Thyroid gland (tissue), 4 donors: ENCODE measurements around the gene COL27A1. TPM values are rescaled to one million over a fixed set of nuclear protein-coding genes. Genes with fewer than 3 reads are reported as not detected.

Source experiments
- DNase-seq, 2 donors: peaks; one replicate each; pipeline ENCODE4 v3.0.0-alpha.2; 2019
- H3K27ac ChIP-seq, 3 donors: fragments of 200-600 bp; sonication (generic); 1 replicate in 2 of 3; 2 replicates in 1 of 3; pipeline ENCODE4 v1.5.1; 2016 to 2019; ENCODE audit warnings: mild to moderate bottlenecking in 1 of 3, moderate library complexity in 1 of 3
- H3K27me3 ChIP-seq: fragments of 200-600 bp; sonication (generic); one replicate; pipeline ENCODE4 v1.5.1; 2019
- H3K36me3 ChIP-seq, 2 donors: fragments of 200-600 bp; sonication (generic); one replicate each; pipeline ENCODE4 v1.5.1; 2016 to 2019
- H3K4me1 ChIP-seq, 2 donors: fragments of 200-600 bp; sonication (generic); one replicate each; pipeline ENCODE4 v1.5.1; 2017 to 2019
- H3K4me3 ChIP-seq, 3 donors: fragments of 200-600 bp; sonication (generic); replicated peaks in 1 of 3; 1 replicate in 2 of 3; 2 replicates in 1 of 3; pipeline ENCODE4 v1.5.1; 2016; ENCODE audit warnings: mild to moderate bottlenecking in 1 of 3
- H3K9me3 ChIP-seq: fragments of 200-600 bp; sonication (generic); one replicate; pipeline ENCODE4 v1.5.1; 2017
- POLR2A ChIP-seq, 2 donors: fragments of 450-650 bp; IDR thresholded peaks; one replicate each; pipeline ENCODE4 v1.6.1; 2017; ENCODE audit warnings: antibody characterized with exemption in 2 of 2, mild to moderate bottlenecking in 2 of 2, moderate library complexity in 1 of 2
- WGBS, 2 donors: methylation state at CpG; one replicate each; pipeline ENCODE4 v1.1.5; 2017; 5-methylcytosine and 5-hydroxymethylcytosine counted together
- intact Hi-C: fragments of 100-400 bp; cut with DNase I; formaldehyde crosslinking; loops from one replicate; pipeline ENCODE4 v1.15.1; 2023
- total RNA-seq, 4 donors: library from RNA; depleted of rRNA; stranded (reverse); fragments of >200 nt; gene quantifications; one replicate each; pipeline ENCODE4 v1.2.3, GENCODE V29; 2016
- TF ChIP-seq, protein P1 (sequence below), 6 experiments: fragments of 200-600 bp in 3 of 6; fragments of 450-650 bp in 3 of 6; sonication (generic) in 3 of 6; IDR thresholded peaks; one replicate each; pipeline ENCODE4 v1.5.1; 2016 to 2019; ENCODE audit warnings: antibody characterized with exemption in 6 of 6, mild to moderate bottlenecking in 2 of 6, inconsistent platforms in 1 of 6, moderate library complexity in 1 of 6

The COL27A1 gene
- total RNA-seq, 4 donors from 2014 or later = 6.7 to 32.5 (median 10.6) TPM

DNA sequence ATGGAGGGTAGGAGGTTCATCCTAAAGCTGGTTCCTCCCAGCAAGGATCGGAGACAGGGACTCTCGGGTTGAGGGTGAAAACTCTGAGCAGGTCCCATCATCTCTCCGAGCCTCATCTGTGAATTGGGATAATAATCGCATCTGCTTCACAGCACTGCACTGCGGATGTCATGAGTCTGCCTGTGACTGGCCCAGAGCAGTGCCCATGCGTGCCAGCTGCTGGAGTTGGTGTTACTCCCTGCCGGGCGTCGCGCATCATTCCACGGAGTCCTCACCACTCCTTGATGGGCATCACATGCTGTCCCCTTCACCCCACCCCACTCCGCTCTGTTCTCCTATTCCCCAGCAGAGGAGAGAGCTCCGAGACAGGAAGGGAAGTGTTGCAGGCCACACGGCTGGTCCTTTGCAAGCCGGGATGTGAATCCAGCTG, 132.4 kb downstream of the COL27A1 start:
- Histone ChIP-seq H3K27ac (no peak overlapping the region), H3K27me3 (no peaks in the 10 kb centered on the region), H3K4me3 (no peak overlapping the region), H3K4me1 (no peaks in the 10 kb centered on the region), H3K9me3 (no peaks in the 10 kb centered on the region), H3K36me3 (no peaks in the 10 kb centered on the region)
- 82 to 92% methylated on average over 15 of the region's 15 CpGs for WGBS, 2 donors
- TF ChIP-seq POLR2A (IDR thresholded peaks at IDR 0.05) = no peak
- TF ChIP-seq, protein P1, sequence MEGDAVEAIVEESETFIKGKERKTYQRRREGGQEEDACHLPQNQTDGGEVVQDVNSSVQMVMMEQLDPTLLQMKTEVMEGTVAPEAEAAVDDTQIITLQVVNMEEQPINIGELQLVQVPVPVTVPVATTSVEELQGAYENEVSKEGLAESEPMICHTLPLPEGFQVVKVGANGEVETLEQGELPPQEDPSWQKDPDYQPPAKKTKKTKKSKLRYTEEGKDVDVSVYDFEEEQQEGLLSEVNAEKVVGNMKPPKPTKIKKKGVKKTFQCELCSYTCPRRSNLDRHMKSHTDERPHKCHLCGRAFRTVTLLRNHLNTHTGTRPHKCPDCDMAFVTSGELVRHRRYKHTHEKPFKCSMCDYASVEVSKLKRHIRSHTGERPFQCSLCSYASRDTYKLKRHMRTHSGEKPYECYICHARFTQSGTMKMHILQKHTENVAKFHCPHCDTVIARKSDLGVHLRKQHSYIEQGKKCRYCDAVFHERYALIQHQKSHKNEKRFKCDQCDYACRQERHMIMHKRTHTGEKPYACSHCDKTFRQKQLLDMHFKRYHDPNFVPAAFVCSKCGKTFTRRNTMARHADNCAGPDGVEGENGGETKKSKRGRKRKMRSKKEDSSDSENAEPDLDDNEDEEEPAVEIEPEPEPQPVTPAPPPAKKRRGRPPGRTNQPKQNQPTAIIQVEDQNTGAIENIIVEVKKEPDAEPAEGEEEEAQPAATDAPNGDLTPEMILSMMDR (IDR thresholded peaks at IDR 0.05) = no peak
- intact Hi-C loops = loop anchor here (5.0 kb wide), 2 partner anchors 135 to 195 kb away; no protein-coding TSS in a partner anchor
- DNase-seq = peak in 1 of 2 donors; percentile 1

DNA sequence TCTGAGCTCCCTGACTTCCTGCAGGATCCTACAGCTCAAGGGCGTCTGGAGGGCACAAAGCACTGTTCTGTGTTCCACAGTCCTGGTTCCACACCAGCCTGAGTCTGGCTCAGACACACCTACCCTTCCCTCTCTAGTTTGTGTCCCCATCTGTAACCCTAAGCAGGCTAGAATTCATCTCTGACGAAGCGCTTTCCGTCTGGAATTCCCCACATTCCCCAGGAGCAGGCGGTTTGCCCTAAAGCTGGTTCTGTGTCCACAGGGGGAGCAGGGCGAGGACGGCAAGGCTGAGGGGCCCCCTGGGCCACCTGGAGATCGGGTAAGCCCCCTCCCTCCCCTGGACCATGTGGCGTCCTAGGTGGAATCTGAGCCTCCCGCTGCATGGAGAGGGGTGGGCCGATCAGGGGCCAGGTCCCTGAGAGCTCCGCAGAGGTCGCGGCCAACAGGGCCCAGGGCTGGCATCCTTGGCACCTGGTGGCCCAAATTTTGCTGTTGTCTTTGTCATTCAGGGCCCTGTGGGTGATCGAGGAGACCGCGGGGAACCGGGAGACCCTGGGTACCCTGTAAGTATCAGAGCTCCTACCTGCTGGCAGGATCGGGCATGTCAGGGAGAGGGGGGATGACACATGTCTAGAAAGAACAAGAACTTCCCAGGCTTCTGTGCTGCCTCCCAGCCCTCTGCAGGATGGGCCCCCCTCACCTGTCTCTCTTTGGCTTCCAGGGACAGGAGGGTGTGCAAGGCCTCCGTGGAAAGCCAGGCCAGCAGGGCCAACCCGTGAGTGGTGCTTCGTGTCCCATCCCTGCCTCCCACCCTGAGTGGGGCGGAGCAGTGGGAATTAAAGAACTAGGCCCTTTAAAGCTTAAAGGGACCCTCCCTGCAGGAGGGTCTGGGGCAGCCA, 133.1 kb downstream of the COL27A1 start:
- no peaks in the 10 kb centered on the region for H3K27me3 ChIP-seq
- peak in 1 of 2 donors; percentile 0 for DNase-seq
- H3K4me1 ChIP-seq = no peaks in the 10 kb centered on the region
- 61 to 71% methylated on average over 14 to 15 of the region's 23 CpGs for WGBS, 2 donors
- H3K4me3 ChIP-seq = no peak overlapping the region
- no peaks in the 10 kb centered on the region for H3K9me3 ChIP-seq
- no peak overlapping the region for H3K27ac ChIP-seq
- intact Hi-C loops = loop anchor here (5.0 kb wide), 2 partner anchors 136 to 196 kb away; no protein-coding TSS in a partner anchor
- H3K36me3 ChIP-seq = no peaks in the 10 kb centered on the region
- TF ChIP-seq POLR2A (IDR thresholded peaks at IDR 0.05) = no peak
- TF ChIP-seq, protein P1 (IDR thresholded peaks at IDR 0.05) = no peak

DNA sequence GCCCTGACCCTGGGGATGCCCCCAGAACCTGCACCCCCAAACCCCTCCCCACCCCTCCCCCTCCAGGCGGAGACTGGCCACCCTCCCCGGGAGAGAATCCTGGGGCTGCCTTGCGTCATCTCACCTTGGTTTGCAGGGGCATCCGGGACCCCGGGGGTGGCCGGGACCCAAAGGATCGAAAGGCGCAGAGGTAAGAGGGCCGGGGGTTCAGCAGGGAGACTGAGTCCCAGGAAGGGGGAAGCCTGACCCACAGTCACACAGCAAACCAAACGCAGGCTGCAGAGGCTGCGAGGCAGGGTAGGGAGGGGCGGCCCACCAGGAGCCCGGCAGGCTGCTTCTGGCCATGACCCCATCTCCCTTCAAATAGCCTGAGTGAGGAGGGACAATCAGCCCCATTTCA, 133.8 kb downstream of the COL27A1 start:
- intact Hi-C loops = loop anchor here (5.0 kb wide), 2 partner anchors 137 to 197 kb away; no protein-coding TSS in a partner anchor
- DNase-seq = no peak
- no peak overlapping the region for H3K4me3 ChIP-seq
- H3K27me3 ChIP-seq = no peaks in the 10 kb centered on the region
- no peak overlapping the region for H3K27ac ChIP-seq
- 93 to 94% methylated on average over 8 to 10 of the region's 13 CpGs for whole genome bisulfite sequencing, 2 donors
- TF ChIP-seq, protein P1 (IDR thresholded peaks at IDR 0.05) = no peak
- H3K4me1 ChIP-seq = no peaks in the 10 kb centered on the region
- no peaks in the 10 kb centered on the region for H3K36me3 ChIP-seq
- no peaks in the 10 kb centered on the region for H3K9me3 ChIP-seq

DNA sequence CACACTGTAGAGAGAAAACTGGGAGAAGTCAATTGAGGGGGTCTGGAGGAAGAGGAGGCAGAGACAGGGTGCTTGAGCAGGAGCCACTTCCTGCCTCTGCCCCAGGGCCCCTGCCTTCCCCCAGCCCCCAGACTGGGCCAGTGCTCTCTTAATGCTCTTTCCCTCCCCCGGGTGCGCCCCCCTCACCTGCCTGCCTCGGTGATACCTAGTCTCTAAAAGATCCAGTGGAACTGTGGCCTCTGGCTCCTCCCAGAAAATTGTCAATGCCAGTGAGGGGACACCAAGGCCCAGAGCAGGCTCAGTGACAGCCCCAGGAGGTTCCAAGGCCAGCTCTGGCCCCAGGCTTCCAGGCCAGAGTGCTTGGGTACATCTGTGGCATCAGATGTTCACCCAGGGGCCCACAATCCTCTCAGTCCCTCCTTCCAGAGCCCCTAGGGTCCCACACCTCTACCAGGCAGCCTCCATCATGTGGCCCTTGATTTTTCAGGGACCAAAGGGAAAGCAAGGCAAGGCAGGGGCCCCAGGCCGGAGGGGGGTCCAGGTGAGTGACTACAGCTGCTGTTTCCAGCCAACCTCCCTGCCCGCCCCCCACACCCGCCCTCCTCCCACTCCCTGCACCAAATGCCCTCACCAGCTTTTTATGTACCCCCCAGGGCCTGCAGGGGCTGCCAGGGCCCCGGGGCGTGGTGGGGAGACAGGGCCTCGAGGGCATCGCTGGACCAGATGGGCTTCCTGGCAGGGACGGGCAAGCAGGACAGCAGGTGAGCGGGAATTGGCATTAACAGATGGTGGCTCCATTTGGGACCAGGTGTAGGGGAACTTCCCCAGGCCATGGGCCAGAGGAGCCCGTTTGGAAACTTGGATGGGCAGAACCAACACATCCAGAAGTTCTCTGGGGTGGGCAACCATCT, 134.5 kb downstream of the COL27A1 start:
- Histone ChIP-seq H3K4me3 (no peak overlapping the region), H3K9me3 (no peaks in the 10 kb centered on the region), H3K36me3 (no peaks in the 10 kb centered on the region), H3K4me1 (no peaks in the 10 kb centered on the region), H3K27ac (no peak overlapping the region), H3K27me3 (no peaks in the 10 kb centered on the region)
- DNase-seq = no peak
- TF ChIP-seq, protein P1 (IDR thresholded peaks at IDR 0.05) = no peak
- no peak for TF ChIP-seq POLR2A (IDR thresholded peaks at IDR 0.05)
- 95 to 96% methylated on average over 9 to 12 of the region's 13 CpGs for WGBS, 2 donors
- intact Hi-C loops = loop anchor here (2.0 to 5.0 kb wide), 4 partner anchors 138 to 208 kb away; no protein-coding TSS in a partner anchor
